GM18520 (cell line): Measurements from ENCODE around the gene BRD4.

Source experiments
- ATAC-seq: cut with Tn5 transposase; IDR thresholded peaks from one replicate; pipeline ENCODE4 v1.9.1; 2021; ENCODE audit not compliant: unreplicated experiment

Gene BRD4

DNA sequence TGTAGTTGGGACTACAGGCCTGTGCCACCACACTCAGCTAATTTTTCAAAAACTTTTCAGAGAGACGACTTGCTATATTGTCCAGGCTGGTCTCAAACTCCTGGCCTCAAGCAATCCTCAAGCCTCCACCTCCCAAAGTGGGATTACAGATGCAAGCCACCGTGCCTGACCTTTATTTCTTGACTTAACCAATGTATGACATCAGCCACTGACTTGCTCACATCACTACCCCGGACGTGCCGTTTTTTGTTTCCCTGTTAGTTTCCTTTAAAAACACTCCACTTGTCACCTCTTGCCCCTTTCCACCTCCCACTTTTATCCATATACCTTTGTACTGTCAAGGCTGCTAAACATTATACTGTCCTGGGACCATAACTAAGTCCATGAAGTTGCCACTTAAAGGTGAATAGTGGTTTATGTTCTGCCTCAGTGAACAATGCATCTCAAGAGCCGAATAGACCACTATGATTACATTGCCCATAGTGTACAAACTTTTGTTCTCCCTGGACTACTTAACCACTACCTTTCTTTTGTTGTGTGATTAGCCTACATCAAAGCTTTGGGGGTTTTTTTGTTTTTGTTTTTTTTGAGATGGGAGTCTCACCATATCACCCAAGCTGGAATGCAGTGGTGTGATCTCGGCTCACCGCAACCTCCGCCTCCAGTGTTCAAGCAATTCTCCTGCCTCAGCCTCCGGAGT is 97.8 kb downstream of the BRD4 start:
- no peak for ATAC-seq

DNA sequence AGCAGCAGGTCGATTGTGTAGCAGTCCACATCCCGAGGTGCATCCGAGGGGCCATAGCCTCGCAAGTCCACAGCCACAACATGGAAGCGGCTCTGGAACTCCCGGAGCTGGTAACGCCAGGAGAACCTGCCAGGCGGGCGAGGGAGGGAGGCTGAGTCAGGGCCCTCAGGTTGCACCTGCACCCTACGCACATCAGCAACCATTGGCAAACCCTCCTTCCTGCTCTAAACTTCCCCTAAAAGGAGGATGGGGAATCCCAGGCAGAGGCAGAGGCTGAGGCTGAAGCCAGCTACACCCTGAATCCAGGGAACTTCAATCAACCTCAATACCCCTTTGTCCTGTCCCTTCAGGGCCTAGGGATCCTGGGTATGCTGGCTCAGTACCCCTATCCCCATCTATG is 101.1 kb downstream of the BRD4 start:
- no peak for ATAC-seq

DNA sequence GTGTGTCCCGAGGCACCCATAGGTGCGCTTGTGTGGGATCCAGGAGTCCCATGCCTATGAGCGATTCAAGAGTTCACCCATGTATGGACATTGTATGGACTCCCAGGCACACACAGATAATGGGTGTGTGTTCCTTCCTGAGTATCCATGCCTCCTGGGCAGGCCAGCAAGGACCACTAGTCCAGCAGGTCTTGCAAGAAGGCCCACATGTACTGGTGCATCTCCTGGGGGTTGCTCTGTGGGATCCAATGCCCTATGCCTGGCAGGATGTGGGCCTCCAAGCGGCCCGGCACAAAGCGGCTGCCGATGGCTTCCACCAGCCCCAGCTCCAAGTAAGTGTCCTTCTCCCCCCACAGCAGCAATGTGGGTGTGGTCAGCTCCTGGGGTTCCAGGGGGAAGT is 105.1 kb downstream of the BRD4 start:
- no peak for ATAC-seq

DNA sequence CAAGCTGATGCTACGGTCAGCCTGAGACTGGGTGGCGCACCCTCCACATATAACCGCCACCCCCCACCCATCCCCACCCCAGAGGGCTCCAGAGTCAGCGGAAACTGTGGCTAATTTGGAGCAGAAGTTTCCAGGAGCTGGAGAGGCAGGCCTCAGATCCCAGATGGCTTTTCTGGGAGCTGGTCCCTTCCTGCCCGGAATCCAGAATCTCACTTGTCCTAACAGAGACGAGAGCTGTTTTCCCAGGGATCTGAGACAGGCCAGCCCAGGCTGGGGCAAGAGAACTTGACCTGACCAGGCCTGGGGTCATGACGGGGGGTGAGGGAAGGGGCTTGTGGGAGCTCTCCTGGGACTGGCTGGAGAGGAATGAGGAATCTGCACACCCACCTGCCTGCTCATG is 106.6 kb downstream of the BRD4 start:
- no peak for ATAC-seq

DNA sequence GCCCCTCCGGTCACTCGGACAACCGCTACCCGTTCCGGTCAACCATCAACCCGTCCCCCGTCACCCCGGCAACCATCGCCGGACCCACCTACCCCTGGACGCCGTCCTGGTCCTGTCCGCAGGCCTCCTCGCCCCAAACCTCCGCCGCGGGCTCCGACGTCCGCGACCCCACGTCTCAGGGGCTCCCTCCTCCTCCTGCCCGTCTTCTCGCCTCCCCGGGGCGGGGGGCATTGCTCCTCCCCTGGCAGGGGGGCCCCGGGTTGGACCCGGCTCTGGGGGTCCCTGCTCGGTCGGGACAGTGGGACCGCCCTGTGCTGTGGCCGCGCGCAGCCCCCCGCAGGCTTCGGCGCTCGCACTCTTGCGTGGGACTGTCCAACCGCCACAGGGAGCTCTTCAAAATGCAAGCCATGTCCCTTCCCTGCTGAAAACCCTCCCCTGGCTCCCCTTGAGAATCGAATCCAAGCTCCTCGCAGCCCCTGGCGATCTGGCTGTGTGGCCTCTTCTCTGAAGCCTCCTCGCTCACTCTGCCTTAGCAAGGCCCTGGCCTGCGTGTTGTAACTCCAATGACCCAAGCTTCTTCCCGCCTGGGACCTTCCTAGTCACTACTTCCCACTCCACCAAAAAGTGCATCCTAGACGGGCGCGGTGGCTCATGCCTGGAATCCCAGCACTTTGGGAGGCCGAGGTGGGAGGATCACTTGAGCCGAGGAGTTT is 108.5 kb downstream of the BRD4 start:
- ATAC-seq = no peak

DNA sequence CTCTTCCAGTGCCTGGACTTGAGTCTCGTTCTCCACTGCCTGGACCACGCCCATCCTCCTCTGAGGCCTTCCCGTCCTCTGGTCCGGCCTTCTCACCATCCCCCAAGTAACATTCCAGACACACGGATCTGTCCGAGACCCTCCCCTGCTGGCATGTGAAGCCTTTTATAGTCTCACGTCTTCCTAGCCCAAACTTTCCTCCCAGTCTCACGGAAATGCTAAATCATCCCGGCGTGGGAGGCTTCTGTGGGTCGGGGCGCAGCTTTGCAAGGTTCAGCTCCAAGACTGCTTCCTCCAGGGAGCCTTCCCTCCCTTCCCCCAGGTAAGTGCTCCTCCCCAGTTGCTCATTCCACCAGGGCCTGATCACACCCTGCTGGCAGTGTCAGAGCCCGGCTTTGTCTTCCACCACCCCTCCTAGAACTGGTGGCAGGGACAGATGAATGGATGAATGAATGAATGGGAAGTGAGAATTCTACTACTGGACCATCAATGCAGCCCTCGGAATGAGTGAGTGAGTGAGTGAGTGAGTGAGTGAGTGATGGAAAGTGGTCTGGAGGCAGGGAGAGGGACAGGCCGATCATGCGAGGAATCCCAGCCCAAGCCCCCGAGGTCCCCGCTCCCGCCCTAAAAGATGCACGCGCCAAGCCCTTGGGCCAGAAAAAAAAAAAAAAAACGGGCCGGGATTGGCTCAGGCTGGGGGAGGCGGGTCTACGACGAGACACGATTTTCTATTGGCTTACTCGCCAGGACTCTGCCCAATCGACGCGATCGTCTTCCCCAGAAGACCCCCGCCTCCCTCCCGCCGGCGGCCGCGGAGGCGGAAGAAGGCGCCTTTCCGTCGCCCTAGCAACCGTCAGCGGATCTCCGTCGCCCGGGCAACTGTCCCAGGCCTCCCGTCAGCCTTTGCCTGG is 109.3 kb downstream of the BRD4 start:
- peak; percentile 72 for ATAC-seq

DNA sequence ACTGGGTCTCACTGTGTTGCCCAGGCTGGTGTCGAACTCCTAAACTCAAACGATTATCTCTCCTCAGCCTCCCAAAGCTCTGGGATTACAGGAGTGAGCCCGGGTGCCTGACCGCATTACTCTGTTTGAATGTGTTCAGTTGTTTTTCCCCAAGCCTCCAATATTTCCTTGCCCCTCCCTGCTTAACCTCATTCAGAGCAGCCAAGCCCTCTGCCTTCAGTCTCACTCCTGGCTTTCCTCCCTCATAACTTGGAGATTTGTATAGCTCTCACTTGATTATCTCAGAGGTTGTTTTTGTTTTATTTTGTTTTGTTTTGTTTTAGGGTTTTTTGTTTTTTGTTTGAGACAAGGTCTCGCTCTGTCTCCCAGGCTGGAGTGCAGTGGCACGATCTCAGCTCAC is 111.5 kb downstream of the BRD4 start:
- no peak for ATAC-seq

DNA sequence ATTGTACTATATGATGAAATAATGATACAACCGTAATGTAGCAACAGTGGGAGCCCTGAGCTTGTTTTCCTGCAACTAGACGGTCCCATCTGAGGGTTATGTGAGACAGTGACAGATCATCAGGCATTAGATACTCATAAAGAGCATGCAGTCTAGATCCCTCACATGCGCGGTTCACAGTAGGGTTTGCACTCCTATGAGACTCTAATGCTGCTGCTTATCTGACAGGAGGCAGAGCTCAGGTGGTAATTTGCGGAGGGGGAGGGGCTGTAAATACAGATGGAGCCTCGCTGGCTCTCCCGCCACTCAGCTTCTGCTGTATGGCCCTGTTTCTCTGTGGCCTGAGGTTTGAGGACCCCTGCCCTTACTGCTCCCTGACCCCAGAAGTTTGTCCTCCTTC is 113.8 kb downstream of the BRD4 start:
- ATAC-seq = no peak

DNA sequence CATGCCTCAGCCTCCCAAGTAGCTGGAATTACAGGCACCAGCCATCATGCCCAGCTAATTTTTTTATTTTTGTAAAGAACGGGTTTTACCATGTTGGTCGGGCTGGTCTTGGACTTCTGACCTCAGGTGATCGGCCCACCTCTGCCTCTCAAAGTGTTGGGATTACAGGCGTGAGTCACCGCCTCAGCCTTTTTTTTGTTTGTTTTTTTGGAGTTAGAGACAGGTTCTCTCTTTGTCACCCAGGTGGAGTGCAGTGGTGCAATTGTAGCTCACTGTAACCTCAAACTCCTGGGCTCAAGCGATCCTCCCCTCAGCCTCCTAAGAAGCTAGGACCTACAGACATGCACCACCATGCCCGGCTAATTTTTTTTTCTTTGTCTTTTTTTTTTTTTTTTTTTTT is 116.0 kb downstream of the BRD4 start:
- no peak for ATAC-seq

DNA sequence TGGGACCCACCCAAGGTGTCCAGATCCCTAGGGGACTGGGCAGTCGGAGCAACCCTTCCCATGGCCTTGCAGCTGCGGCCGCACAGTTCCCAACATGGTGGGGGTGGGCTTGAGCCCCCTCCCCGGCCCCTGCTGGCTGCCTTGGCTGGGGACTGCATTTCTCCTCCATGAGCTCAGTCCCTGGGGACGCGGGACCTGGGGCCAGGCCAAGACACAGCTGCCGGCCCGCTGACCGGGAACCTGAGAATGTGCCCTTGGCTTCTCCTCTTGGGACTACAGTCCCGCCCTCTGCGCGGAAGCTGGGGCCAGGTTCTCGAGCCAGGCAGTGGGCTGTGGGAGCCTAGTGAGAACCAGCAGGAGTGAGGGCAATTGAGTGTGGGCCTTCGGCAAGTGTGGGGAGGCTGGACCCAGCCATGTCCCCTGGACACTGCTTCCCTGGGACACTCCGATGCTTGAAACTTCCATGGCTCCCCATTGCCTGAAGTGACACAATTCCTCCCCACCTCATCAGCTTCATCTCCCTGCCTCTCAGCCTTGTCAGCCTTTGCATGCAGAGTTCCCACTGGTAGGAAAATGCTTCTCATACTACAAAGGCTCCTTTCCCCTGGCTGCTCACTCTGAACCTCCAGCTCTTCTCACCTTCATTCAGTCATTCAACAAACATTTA is 118.5 kb downstream of the BRD4 start:
- no peak for ATAC-seq

DNA sequence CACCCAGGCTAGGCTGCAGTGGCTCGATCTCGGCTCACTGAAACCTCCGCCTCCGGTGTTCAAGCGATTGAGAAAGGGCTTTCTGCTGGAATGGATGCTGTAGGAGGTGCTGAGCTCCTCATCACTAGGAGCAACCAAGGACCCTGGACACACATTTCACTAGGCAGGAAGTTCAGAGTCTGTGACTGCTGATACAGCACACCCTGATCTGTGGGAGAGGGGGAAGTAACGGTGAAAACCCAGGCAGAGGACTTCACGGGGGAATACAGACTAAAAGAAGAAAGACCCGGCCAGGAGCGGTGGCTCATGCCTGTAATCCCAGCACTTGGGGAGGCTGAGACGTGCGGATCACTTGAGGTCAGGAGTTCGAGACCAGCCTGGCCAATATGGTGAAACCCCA is 119.6 kb downstream of the BRD4 start:
- ATAC-seq = no peak

DNA sequence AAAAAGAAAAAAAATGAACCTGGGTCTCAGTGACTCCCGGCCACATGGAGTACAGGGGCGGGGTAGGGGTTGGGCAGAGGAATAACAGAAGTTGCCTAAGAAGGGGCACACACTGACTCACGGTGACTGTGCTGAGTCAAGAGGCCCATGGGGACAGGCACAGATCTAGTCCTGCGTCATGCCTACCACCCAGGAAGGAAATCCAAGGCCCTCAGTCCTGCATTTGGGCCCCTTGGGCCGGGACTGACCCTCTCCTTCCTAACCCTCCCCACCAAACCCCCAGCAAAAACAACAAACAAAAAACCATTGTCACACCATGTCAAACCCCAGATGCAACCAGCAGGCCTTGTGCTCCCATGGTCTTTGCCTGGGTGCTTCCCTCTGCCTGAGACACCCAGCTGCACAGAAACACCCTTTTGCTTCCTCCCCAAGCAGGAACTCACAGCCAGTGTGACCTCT is 122.0 kb downstream of the BRD4 start:
- ATAC-seq = no peak

DNA sequence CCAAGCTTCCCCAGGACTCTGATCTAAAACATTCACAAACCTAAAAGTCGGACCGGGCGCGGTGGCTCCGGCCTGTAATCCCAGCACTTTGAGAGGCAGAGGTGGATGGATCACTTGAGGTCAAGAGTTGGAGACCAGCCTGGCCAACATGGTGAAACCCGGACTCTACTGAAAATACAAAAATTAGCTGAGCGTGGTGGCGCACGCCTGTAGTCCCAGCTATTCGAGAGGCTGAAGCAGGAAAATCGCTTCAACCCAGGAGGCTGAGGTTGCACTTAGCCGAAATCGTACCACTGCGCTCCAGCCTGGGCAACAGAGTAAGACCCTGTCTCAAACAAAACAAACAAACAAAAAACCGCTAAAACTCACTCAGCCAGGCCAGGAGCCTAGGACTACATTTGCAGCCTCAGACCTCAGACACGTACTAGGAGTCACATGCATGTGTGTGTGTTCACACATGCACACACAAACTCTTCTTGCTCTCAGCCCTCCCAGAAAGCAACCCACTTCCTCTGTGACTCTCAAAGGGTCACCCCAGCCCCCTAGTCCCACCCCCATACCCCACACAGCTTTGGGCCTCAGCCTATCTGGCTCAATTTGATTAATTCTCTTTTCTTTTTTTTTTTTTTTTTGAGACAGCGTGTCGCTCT is 130.8 kb downstream of the BRD4 start:
- ATAC-seq = no peak

DNA sequence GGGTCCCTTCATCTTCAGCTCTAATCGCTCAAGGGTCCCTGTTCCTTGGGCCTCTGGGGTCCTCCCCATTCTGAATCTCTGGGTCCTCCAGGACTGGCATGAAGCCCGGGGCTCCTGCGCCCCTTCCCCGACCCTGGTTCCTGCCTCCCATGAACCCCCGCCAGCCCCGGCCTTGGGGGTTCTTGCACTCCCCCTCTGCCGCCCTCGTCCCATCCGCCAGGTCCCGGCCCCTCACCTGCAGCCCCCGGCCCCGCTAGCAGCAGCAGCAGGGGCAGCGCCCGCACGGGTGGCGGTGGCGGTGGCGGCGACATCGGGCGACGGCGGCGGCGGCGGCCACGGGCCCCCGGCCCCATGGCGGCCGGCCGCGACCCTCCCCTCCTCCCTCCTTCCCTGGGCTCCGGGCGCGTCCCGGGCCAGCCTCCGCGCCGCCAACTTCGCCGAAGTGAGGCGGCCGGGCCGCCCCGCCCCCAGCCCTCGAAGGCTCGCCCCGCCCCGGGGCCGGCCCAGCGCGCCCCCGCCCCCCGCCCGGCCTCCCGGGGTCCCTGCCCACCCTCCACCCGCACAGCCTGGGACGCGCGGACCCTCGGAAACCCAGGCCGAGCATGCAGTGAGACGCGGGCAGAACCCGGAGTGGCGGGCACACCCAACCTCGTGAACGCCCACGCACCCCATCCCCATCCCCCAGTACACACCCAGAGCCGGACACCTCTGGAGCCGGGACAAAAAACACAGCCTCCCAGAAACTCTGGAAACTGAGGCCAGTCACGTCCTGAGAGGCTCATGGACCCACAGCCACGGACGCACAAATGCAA is 131.6 kb downstream of the BRD4 start, which contains the start of gene NOTCH3:
Gene NOTCH3 (minus strand): TSS at position 443 of the 812 bp plus-strand sequence. CDS start 90 bp downstream, at position 353.
- no peak for ATAC-seq

DNA sequence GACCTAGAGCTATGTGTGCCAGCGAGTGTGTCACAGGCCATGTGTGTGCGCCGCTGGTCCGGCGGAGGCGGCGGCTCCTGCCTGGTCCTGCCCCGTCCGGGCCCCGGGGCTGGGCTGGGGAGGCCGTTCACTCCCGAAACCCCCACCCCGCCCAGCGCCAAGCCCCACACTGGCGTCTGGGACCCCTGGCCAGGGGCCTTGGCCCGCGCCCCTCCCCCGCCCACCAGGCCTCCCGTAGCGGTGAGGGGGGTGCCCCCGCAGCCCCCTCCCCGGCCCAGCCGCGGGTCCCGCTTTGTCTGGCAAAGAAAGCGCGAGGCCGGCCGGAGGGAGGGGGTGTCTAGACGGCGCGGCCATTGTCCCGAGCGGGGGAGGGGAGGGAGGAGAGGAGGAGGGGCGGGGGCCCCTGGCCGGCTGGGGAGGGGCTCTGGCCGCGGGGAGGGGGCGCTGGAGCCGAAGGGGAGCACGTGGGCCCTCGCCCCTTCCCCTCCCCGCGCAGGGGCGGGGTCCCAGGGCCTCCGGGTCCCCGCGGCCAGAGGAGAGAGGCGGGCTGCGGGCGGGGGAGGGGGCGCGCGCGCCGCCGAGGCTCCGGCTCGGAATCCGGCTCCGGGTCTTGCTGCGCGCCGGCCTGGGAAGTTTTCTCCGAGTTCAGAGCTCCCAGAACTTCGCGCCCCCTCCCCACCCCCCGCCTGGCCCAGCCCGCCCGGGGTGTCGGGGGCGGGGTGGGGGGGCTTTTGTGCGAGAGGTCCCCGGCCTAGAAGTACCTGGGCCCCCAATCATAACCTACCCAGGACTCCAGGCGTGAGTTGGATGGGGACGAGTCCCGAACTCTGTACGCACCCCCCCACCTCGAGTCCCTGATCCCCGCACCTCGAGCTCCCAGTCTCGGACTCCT is 132.4 kb downstream of the BRD4 start:
- ATAC-seq = no peak

DNA sequence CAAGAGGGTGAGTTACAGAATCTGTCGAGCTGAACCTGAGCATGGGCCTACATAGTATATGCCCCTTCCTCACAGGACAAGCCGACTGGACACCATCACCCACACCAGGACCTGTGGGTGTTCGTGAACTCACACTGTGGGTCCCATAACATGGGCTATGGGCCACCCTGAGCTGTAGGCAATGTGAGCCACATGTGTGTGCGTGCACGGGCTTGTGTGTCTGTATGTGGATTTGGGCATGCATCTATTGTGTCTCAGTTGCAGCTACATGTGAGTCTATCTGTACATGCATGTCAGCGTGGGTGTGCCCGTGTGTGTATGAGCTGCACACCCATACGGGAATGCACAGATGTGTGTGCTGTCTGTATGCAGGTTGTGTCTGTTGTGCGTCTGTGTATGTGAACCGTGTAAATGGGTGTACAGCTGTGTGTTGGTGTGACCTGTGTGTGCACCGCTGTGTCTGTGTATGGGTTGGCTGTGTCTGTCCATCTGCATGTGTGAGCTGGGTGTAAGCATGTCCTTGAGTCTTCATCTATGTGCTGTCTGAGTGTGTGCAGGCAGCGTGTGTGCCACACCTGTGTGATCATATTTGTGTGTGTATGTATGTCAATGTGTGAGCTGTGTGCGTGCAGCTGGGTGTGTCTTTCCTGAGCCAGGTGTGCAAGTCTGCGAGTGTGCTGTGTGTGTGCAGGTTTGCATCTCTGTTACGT is 133.2 kb downstream of the BRD4 start:
- no peak for ATAC-seq

DNA sequence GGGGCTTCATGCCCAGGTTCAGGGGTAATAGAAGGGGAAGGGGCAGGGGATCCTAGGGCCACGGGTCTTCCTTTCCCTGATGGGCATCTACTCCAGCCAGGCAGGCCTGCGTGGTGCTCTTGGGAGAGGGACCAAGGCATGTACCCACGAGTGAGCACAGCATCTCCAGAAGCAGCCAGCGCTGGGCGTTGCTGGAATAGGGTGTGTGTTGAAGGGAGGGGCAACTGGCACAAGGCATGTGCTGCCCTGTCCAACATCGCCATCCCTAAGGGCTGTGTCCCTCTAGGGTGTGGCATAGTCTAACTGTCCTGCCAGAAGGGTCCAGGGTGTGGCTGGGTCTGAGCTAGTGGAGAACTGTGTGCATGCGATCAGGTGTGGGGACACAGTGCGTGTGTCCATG is 134.4 kb downstream of the BRD4 start:
- no peak for ATAC-seq
